Vagina (tissue), 2 donors: Measurements from ENCODE around the gene CENPT.

Experiments used
- CTCF ChIP-seq, 3 experiments: fragments of 450-650 bp in 2 of 3; fragments of 200-600 bp in 1 of 3; sonication (generic) in 1 of 3; IDR thresholded peaks; one replicate each; pipeline ENCODE4 v1.5.1; 2017 to 2019; ENCODE audit warnings: antibody characterized with exemption in 3 of 3, mild to moderate bottlenecking in 2 of 3, moderate library complexity in 2 of 3
- POLR2A ChIP-seq, 2 donors: fragments of 450-650 bp; IDR thresholded peaks; one replicate each; pipeline ENCODE4 v1.6.1; 2017; ENCODE audit warnings: antibody characterized with exemption in 2 of 2, mild to moderate bottlenecking in 2 of 2, moderate library complexity in 2 of 2

- TF ChIP-seq POLR2A (IDR thresholded peaks at IDR 0.05) (no peak), CTCF (IDR thresholded peaks at IDR 0.05) (no peak)
These were observed 51.3 kb downstream of the CENPT start for GRCh38 chr16:67796099-67796718.
